HepG2 (cell line): ENCODE results near the gene IL4I1. TPM values are rescaled to one million over a fixed set of nuclear protein-coding genes. Genes with fewer than 3 reads are reported as not detected.

Source experiments
- CBX2 ChIP-seq, 2 experiments: fragments of 200-600 bp in 1 of 2; sonication (generic); formaldehyde crosslinking in 1 of 2; IDR thresholded peaks; 2 replicates each; pipeline versions ENCODE4 v1.7.0 to v1.8.1; 2018 to 2022; ENCODE audit warnings: low read depth in 2 of 2, low read length in 1 of 2, mild to moderate bottlenecking in 1 of 2, missing genetic modification reagents in 1 of 2
- HDAC1 ChIP-seq: sonication (generic); formaldehyde crosslinking; IDR thresholded peaks from 2 replicates; pipeline ENCODE4 v1.5.1; 2020; ENCODE audit warnings: mild to moderate bottlenecking, missing genetic modification reagents
- KDM2A ChIP-seq: sonication (generic); formaldehyde crosslinking; IDR thresholded peaks from 2 replicates; pipeline ENCODE4 v1.4.0; 2020; ENCODE audit warnings: low read depth, missing genetic modification reagents, borderline replicate concordance
- KLF6 ChIP-seq: IDR thresholded peaks from 2 replicates; pipeline ENCODE4 v1.8.0; 2016; ENCODE audit warnings: missing biosample characterization, missing genetic modification reagents
- MAFK ChIP-seq, 2 experiments: IDR thresholded peaks in 1 of 2; conservative IDR thresholded peaks in 1 of 2; 2 replicates each; pipeline ENCODE4 v1.6.1; 2011; ENCODE audit warnings: improper control_type of control experiment in 2 of 2, low read length in 2 of 2
- MYNN ChIP-seq: sonication (generic); formaldehyde crosslinking; IDR thresholded peaks from 2 replicates; pipeline ENCODE4 v1.4.0; 2020; ENCODE audit warnings: mild to moderate bottlenecking, low read depth, missing genetic modification reagents
- PRMT3 ChIP-seq: sonication (generic); formaldehyde crosslinking; IDR thresholded peaks from 2 replicates; pipeline ENCODE4 v1.8.1; 2022; ENCODE audit warnings: low read depth, mild to moderate bottlenecking, moderate library complexity, missing genetic modification reagents, borderline replicate concordance
- RBM39 ChIP-seq: fragments of 200-400 bp; formaldehyde crosslinking; IDR thresholded peaks from one replicate; pipeline ENCODE4 v1.6.1; 2018; ENCODE audit warnings: antibody characterized with exemption, mild to moderate bottlenecking, low read depth, low read length; ENCODE audit not compliant: poor library complexity, severe bottlenecking
- SETDB1 ChIP-seq: sonication (generic); formaldehyde crosslinking; IDR thresholded peaks from 2 replicates; pipeline ENCODE4 v1.5.1; 2020; ENCODE audit warnings: missing genetic modification reagents, mild to moderate bottlenecking, borderline replicate concordance
- SNAI1 ChIP-seq: sonication (generic); formaldehyde crosslinking; IDR thresholded peaks from 2 replicates; pipeline ENCODE4 v1.5.0; 2020; ENCODE audit warnings: mild to moderate bottlenecking, missing genetic modification reagents, borderline replicate concordance
- TBL1XR1 ChIP-seq: fragments of 150-350 bp; IDR thresholded peaks from 2 replicates; pipeline ENCODE4 v1.6.1; 2014; ENCODE audit warnings: borderline replicate concordance, low read length; ENCODE audit not compliant: partially characterized antibody
- TEAD3 ChIP-seq: optimal IDR thresholded peaks from 2 replicates; pipeline ENCODE3; 2016; ENCODE audit warnings: borderline replicate concordance
- ZNF274 ChIP-seq: sonication (generic); formaldehyde crosslinking; IDR thresholded peaks from 2 replicates; pipeline ENCODE4 v1.5.1; 2020; ENCODE audit warnings: mild to moderate bottlenecking, missing genetic modification reagents
- ZNF678 ChIP-seq: sonication (generic); formaldehyde crosslinking; IDR thresholded peaks from 2 replicates; pipeline ENCODE4 v1.4.0; 2020; ENCODE audit warnings: mild to moderate bottlenecking, missing genetic modification reagents
- ZNF777 ChIP-seq: sonication (generic); formaldehyde crosslinking; IDR thresholded peaks from 2 replicates; pipeline ENCODE4 v1.4.0; 2020; ENCODE audit warnings: missing genetic modification reagents
- polyA plus RNA-seq, 8 experiments: library from polyadenylated mRNA; depleted of rRNA in 3 of 8; stranded (reverse) in 7 of 8; unstranded in 1 of 8; fragments of >200 nt; fragmentation: Illumina TruSeq in 4 of 8; extraction: Trizol in 4 of 8; gene quantifications; 2 replicates each; pipeline versions ENCODE4 v1.2.1 to v1.2.3, GENCODE V29; 2011 to 2016; ENCODE audit warnings: low read depth in 4 of 8, missing spikeins in 1 of 8, mixed read lengths in 1 of 8; ENCODE audit not compliant: insufficient read depth in 1 of 8
- total RNA-seq, 5 experiments: library from RNA; depleted of rRNA; stranded (reverse); fragments of >200 nt; fragmentation: Illumina TruSeq; extraction: Trizol; gene quantifications; 2 replicates each; pipeline ENCODE4 v1.2.3, GENCODE V29; 2016; ENCODE audit warnings: low read depth in 1 of 5
- TF ChIP-seq, protein P1 (sequence below): sonication (generic); formaldehyde crosslinking; IDR thresholded peaks from 2 replicates; pipeline ENCODE4 v1.4.0; 2020; ENCODE audit warnings: low read depth, mild to moderate bottlenecking, missing genetic modification reagents
- TF ChIP-seq, protein P2 (sequence below): sonication (generic); formaldehyde crosslinking; IDR thresholded peaks from 2 replicates; pipeline ENCODE4 v1.8.1; 2023; ENCODE audit warnings: missing genetic modification reagents, inconsistent platforms, borderline replicate concordance
- TF ChIP-seq, protein P3 (sequence below), 2 experiments: IDR thresholded peaks; 2 replicates each; pipeline ENCODE4 v1.6.1; 2011 to 2012; ENCODE audit warnings: low read length in 2 of 2, borderline replicate concordance in 1 of 2, low read depth in 1 of 2, mild to moderate bottlenecking in 1 of 2, moderate library complexity in 1 of 2
- TF ChIP-seq, protein P4 (sequence below): sonication (generic); formaldehyde crosslinking; IDR thresholded peaks from 2 replicates; pipeline ENCODE4 v1.4.0; 2020; ENCODE audit warnings: mild to moderate bottlenecking, missing genetic modification reagents

Gene IL4I1
- total and polyA plus RNA-seq, 2 of the 13 experiments (the other 11 are each of a cell fraction or from before 2014, with no cell fraction given), result not detected

DNA sequence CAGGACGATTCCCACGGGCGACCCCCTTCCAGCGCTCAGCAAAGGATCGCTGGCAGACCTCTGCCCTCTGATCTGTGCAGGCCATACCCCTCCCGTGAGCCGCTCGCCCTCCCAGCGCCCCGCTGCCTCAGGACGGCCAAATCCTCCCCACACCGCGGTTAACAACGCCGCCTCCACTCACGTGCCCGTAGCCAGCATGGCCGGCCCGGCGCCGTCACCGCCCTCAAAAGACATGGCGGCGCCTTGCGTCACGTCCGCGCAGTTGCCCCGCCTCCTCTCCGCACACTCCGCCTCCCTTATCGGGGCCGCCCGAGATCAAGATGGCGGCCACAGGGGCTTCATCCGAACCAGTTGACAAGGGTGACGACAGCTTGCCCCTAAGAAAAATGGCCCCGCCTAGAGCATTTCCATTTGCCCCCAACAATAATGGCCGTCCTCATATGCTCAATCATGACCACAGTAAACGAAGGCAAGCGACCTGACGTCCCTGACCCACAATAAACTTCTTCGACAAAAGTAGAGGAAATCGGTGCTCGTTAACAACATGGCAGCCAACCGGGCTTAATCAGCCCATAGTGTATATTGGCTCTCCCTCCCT is 20.2 kb downstream of the IL4I1 start (continued):
- peak; percentile 94 for TF ChIP-seq KDM2A (CRISPR knock-in tag)
- no peak for TF ChIP-seq MAFK (conservative IDR thresholded peaks at IDR 0.05 in 1 of 2, IDR thresholded peaks at IDR 0.05 in 1 of 2; ENCODE audit: low read length in 2 of 2)
- no peak for TF ChIP-seq PRMT3
- TF ChIP-seq SETDB1, result no peak
- no peak for TF ChIP-seq CBX2 (IDR thresholded peaks at IDR 0.05; ENCODE audit: low read depth, low read length)
- no peak for TF ChIP-seq CBX2 (CRISPR knock-in tag; IDR thresholded peaks at IDR 0.05; ENCODE audit: low read depth)
- TF ChIP-seq TBL1XR1, result peak; percentile 15
- TF ChIP-seq RBM39, result peak; percentile 44
- TF ChIP-seq, protein P1, sequence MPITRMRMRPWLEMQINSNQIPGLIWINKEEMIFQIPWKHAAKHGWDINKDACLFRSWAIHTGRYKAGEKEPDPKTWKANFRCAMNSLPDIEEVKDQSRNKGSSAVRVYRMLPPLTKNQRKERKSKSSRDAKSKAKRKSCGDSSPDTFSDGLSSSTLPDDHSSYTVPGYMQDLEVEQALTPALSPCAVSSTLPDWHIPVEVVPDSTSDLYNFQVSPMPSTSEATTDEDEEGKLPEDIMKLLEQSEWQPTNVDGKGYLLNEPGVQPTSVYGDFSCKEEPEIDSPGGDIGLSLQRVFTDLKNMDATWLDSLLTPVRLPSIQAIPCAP (CRISPR knock-in tag), result no peak
- TF ChIP-seq, protein P2, sequence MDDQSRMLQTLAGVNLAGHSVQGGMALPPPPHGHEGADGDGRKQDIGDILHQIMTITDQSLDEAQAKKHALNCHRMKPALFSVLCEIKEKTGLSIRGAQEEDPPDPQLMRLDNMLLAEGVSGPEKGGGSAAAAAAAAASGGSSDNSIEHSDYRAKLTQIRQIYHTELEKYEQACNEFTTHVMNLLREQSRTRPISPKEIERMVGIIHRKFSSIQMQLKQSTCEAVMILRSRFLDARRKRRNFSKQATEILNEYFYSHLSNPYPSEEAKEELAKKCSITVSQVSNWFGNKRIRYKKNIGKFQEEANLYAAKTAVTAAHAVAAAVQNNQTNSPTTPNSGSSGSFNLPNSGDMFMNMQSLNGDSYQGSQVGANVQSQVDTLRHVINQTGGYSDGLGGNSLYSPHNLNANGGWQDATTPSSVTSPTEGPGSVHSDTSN (CRISPR knock-in tag), result no peak
- TF ChIP-seq, protein P3, sequence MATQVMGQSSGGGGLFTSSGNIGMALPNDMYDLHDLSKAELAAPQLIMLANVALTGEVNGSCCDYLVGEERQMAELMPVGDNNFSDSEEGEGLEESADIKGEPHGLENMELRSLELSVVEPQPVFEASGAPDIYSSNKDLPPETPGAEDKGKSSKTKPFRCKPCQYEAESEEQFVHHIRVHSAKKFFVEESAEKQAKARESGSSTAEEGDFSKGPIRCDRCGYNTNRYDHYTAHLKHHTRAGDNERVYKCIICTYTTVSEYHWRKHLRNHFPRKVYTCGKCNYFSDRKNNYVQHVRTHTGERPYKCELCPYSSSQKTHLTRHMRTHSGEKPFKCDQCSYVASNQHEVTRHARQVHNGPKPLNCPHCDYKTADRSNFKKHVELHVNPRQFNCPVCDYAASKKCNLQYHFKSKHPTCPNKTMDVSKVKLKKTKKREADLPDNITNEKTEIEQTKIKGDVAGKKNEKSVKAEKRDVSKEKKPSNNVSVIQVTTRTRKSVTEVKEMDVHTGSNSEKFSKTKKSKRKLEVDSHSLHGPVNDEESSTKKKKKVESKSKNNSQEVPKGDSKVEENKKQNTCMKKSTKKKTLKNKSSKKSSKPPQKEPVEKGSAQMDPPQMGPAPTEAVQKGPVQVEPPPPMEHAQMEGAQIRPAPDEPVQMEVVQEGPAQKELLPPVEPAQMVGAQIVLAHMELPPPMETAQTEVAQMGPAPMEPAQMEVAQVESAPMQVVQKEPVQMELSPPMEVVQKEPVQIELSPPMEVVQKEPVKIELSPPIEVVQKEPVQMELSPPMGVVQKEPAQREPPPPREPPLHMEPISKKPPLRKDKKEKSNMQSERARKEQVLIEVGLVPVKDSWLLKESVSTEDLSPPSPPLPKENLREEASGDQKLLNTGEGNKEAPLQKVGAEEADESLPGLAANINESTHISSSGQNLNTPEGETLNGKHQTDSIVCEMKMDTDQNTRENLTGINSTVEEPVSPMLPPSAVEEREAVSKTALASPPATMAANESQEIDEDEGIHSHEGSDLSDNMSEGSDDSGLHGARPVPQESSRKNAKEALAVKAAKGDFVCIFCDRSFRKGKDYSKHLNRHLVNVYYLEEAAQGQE (IDR thresholded peaks at IDR 0.05; ENCODE audit: borderline replicate concordance in 1 of 2, low read depth in 1 of 2, low read length in 2 of 2), result no peak
- no peak for TF ChIP-seq SNAI1 (CRISPR knock-in tag)
- 0 out of 2 replicates have a peak, but pooled peaks have one; percentile 13 for TF ChIP-seq ZNF777
- no peak for TF ChIP-seq ZNF274 (CRISPR knock-in tag)
- no peak for TF ChIP-seq ZNF678 (CRISPR knock-in tag)
- TF ChIP-seq TEAD3 (CRISPR knock-in tag), result peak; percentile 8
- no peak for TF ChIP-seq HDAC1
- TF ChIP-seq, protein P4, sequence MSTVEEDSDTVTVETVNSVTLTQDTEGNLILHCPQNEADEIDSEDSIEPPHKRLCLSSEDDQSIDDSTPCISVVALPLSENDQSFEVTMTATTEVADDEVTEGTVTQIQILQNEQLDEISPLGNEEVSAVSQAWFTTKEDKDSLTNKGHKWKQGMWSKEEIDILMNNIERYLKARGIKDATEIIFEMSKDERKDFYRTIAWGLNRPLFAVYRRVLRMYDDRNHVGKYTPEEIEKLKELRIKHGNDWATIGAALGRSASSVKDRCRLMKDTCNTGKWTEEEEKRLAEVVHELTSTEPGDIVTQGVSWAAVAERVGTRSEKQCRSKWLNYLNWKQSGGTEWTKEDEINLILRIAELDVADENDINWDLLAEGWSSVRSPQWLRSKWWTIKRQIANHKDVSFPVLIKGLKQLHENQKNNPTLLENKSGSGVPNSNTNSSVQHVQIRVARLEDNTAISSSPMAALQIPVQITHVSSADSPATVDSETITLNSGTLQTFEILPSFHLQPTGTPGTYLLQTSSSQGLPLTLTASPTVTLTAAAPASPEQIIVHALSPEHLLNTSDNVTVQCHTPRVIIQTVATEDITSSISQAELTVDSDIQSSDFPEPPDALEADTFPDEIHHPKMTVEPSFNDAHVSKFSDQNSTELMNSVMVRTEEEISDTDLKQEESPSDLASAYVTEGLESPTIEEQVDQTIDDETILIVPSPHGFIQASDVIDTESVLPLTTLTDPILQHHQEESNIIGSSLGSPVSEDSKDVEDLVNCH (CRISPR knock-in tag), result no peak
- TF ChIP-seq KLF6 (CRISPR knock-in tag), result no peak; the same call in 1 of the 2 replicates
- no peak for TF ChIP-seq MYNN (CRISPR knock-in tag)
